HepG2 (cell line): ENCODE results near the gene ACSS2. TPM values are rescaled to one million over a fixed set of nuclear protein-coding genes. Genes with fewer than 3 reads are reported as not detected.
A peak's percentile ranks its signal among the peaks of the same experiment; 100 is the strongest.

Experiments used
- ATAC-seq: fragments of 200-7000 bp; cut with Tn5 transposase; 3 replicates; pipeline ENCODE4 v1.9.1; 2020; ENCODE audit warnings: mild to moderate bottlenecking, moderate library complexity
- BruUV-seq: library from RNA; stranded (reverse); fragments of 400-500 nt; replicated peaks from 2 replicates; lab custom pipeline; 2021; lab: Mats Ljungman, UMichigan
- CTCF ChIA-PET: fragments of 300-600 bp; formaldehyde crosslinking; extraction: SDS; loops from one replicate; lab custom pipeline; 2021; ENCODE audit warnings: low total read pairs, inconsistent platforms, low intra/inter-chr PET ratio; lab: Yijun Ruan, JAX
- POLR2A ChIA-PET: fragments of 350-600 bp; sonication (Branson Sonifier 250); formaldehyde crosslinking; loops from one replicate; lab custom pipeline; 2020; ENCODE audit warnings: antibody characterized with exemption, inconsistent platforms; lab: Yijun Ruan, JAX
- DNase-seq: peaks from one replicate; pipeline ENCODE4 v3.0.0-alpha.2; 2015; ENCODE audit warnings: low spot score
- FAIRE-seq: peaks from 3 replicates; lab custom pipeline; 2011; peaks lifted over from hg19 to GRCh38; lab: Jason Lieb, UNC
- H2AFZ ChIP-seq: one replicate; pipeline ENCODE4 v1.6.1; 2011; ENCODE audit warnings: low read length, inconsistent platforms
- H3K27ac ChIP-seq: fragments of 300-600 bp; 3 replicates; pipeline ENCODE4 v1.8.0; 2011; ENCODE audit warnings: mixed run types, mild to moderate bottlenecking, mixed read lengths, low read length, inconsistent platforms; ENCODE audit not compliant: insufficient read depth; ENCODE audit errors: extremely low read length
- H3K27me3 ChIP-seq, 2 experiments: fragments of 200-600 bp in 1 of 2; 2 replicates in 1 of 2; 3 replicates in 1 of 2; pipeline versions ENCODE4 v1.6.0 to v1.8.0; 2011; ENCODE audit warnings: low read length in 2 of 2, mild to moderate bottlenecking in 2 of 2, moderate library complexity in 2 of 2, inconsistent platforms in 1 of 2; ENCODE audit not compliant: insufficient read depth in 2 of 2, control insufficient read depth in 1 of 2
- H3K36me3 ChIP-seq, 2 experiments: fragments of 200-600 bp in 1 of 2; replicated peaks in 1 of 2; 2 replicates in 1 of 2; 3 replicates in 1 of 2; pipeline versions ENCODE4 v1.5.1 to v1.8.0; 2011; ENCODE audit warnings: low read length in 2 of 2, inconsistent platforms in 1 of 2; ENCODE audit not compliant: insufficient read depth in 2 of 2, control insufficient read depth in 1 of 2
- H3K4me1 ChIP-seq: 2 replicates; pipeline ENCODE4 v1.5.1; 2012; ENCODE audit warnings: low read length, inconsistent platforms; ENCODE audit not compliant: insufficient read depth
- H3K4me2 ChIP-seq: 2 replicates; pipeline ENCODE4 v1.6.0; 2011; ENCODE audit warnings: low read depth, low read length, inconsistent platforms
- H3K4me3 ChIP-seq, 3 experiments: fragments of 200-600 bp in 1 of 3; sonication (generic), shearing (Covaris generic) in 1 of 3; replicated peaks in 1 of 3; 2 replicates each; pipeline ENCODE4 v1.5.1; 2011 to 2016; ENCODE audit warnings: low read length in 3 of 3, inconsistent platforms in 2 of 3, low read depth in 2 of 3, mild to moderate bottlenecking in 2 of 3, control low read depth in 1 of 3, mixed read lengths in 1 of 3; ENCODE audit not compliant: insufficient read depth in 1 of 3
- H3K79me2 ChIP-seq: one replicate; pipeline ENCODE4 v1.6.1; 2011; ENCODE audit warnings: low read length, inconsistent platforms; ENCODE audit not compliant: insufficient read depth
- H3K9ac ChIP-seq: 2 replicates; pipeline ENCODE4 v1.6.0; 2011; ENCODE audit warnings: mild to moderate bottlenecking, low read depth, low read length, inconsistent platforms; ENCODE audit not compliant: insufficient read depth
- H3K9me3 ChIP-seq: 2 replicates; pipeline ENCODE4 v1.5.1; 2012; ENCODE audit warnings: mild to moderate bottlenecking, low read length
- H4K20me1 ChIP-seq: 2 replicates; pipeline ENCODE4 v1.6.0; 2011; ENCODE audit warnings: inconsistent platforms, mild to moderate bottlenecking, low read length, moderate library complexity; ENCODE audit not compliant: insufficient read depth
- BORCS8-MEF2B ChIP-seq: sonication (generic); formaldehyde crosslinking; IDR thresholded peaks from 2 replicates; pipeline ENCODE4 v1.8.0; 2022; ENCODE audit warnings: mild to moderate bottlenecking, missing genetic modification reagents
- CC2D1A ChIP-seq: sonication (generic); formaldehyde crosslinking; IDR thresholded peaks from 2 replicates; pipeline ENCODE4 v1.8.1; 2023; ENCODE audit warnings: mild to moderate bottlenecking, missing genetic modification reagents
- E2F5 ChIP-seq: sonication (generic); formaldehyde crosslinking; conservative IDR thresholded peaks from 2 replicates; pipeline ENCODE4 v1.4.0; 2020; ENCODE audit warnings: missing genetic modification reagents
- ETV5 ChIP-seq: IDR thresholded peaks from 2 replicates; pipeline ENCODE4 v1.6.1; 2018; ENCODE audit warnings: missing biosample characterization, missing genetic modification reagents, inconsistent platforms, borderline replicate concordance
- MAFF ChIP-seq: IDR thresholded peaks from 2 replicates; pipeline ENCODE4 v1.6.1; 2011; ENCODE audit warnings: low read depth, low read length, improper control_type of control experiment
- MBNL3 ChIP-seq: fragments of 250-450 bp; sonication (Bioruptor Pico); conservative IDR thresholded peaks from 2 replicates; pipeline ENCODE4 v1.8.0; 2022; ENCODE audit warnings: mild to moderate bottlenecking, inconsistent platforms
- MIER3 ChIP-seq: IDR thresholded peaks from 2 replicates; pipeline ENCODE4 v1.6.1; 2016; ENCODE audit warnings: missing compliant biosample characterization, borderline replicate concordance
- MTA1 ChIP-seq: sonication (generic); formaldehyde crosslinking; IDR thresholded peaks from 2 replicates; pipeline ENCODE4 v1.4.0; 2020; ENCODE audit warnings: missing genetic modification reagents, mild to moderate bottlenecking, borderline replicate concordance
- MZF1 ChIP-seq: sonication (generic); formaldehyde crosslinking; IDR thresholded peaks from 2 replicates; pipeline ENCODE4 v1.8.1; 2023; ENCODE audit warnings: mild to moderate bottlenecking, missing genetic modification reagents, borderline replicate concordance
- NFIB ChIP-seq: sonication (generic); formaldehyde crosslinking; IDR thresholded peaks from 2 replicates; pipeline ENCODE4 v1.9.0; 2021; ENCODE audit warnings: missing genetic modification reagents, mild to moderate bottlenecking, borderline replicate concordance
- NR3C1 ChIP-seq: sonication (generic); formaldehyde crosslinking; IDR thresholded peaks from 2 replicates; pipeline ENCODE4 v1.4.0; 2020; ENCODE audit warnings: missing genetic modification reagents
- PTBP1 ChIP-seq: fragments of 200-400 bp; formaldehyde crosslinking; IDR thresholded peaks from 2 replicates; pipeline ENCODE4 v1.6.1; 2018; ENCODE audit warnings: low read length, low read depth; ENCODE audit not compliant: poor library complexity, severe bottlenecking
- RBM22 ChIP-seq: fragments of 200-400 bp; formaldehyde crosslinking; optimal IDR thresholded peaks from 2 replicates; pipeline ENCODE3; 2017; ENCODE audit warnings: mild to moderate bottlenecking, low read length, moderate library complexity
- SKIL ChIP-seq: sonication (generic); formaldehyde crosslinking; IDR thresholded peaks from 2 replicates; pipeline ENCODE4 v1.8.0; 2022; ENCODE audit warnings: missing genetic modification reagents, mild to moderate bottlenecking, moderate library complexity, borderline replicate concordance
- SOX5 ChIP-seq: IDR thresholded peaks from 2 replicates; pipeline ENCODE4 v1.6.1; 2016; ENCODE audit warnings: borderline replicate concordance
- TBP ChIP-seq: sonication (generic); formaldehyde crosslinking; IDR thresholded peaks from 2 replicates; pipeline ENCODE4 v1.5.0; 2020; ENCODE audit warnings: missing genetic modification reagents
- ZFP90 ChIP-seq: sonication (generic); formaldehyde crosslinking; IDR thresholded peaks from 2 replicates; pipeline ENCODE4 v1.8.0; 2022; ENCODE audit warnings: missing genetic modification reagents, mild to moderate bottlenecking, inconsistent platforms, borderline replicate concordance
- ZFYVE20 ChIP-seq: sonication (generic); formaldehyde crosslinking; IDR thresholded peaks from 2 replicates; pipeline ENCODE4 v1.8.0; 2023; ENCODE audit warnings: low read depth, mild to moderate bottlenecking, moderate library complexity, missing genetic modification reagents, borderline replicate concordance
- ZNF207 ChIP-seq: fragments of 450-650 bp; IDR thresholded peaks from 2 replicates; pipeline ENCODE4 v1.6.1; 2016; ENCODE audit warnings: antibody characterized with exemption, borderline replicate concordance
- ZNF256 ChIP-seq: sonication (generic); formaldehyde crosslinking; conservative IDR thresholded peaks from 2 replicates; pipeline ENCODE4 v1.4.0; 2020; ENCODE audit warnings: missing genetic modification reagents
- ZNF761 ChIP-seq: sonication (generic); formaldehyde crosslinking; conservative IDR thresholded peaks from 2 replicates; pipeline ENCODE4 v1.4.0; 2020; ENCODE audit warnings: mild to moderate bottlenecking, missing genetic modification reagents
- ZNF772 ChIP-seq: sonication (generic); formaldehyde crosslinking; IDR thresholded peaks from 2 replicates; pipeline ENCODE4 v1.5.0; 2020; ENCODE audit warnings: mild to moderate bottlenecking, missing genetic modification reagents
- WGBS: methylation state at CpG from one replicate; pipeline ENCODE4 v1.1.6; 2017; ENCODE audit warnings: low lambda C conversion rate; 5-methylcytosine and 5-hydroxymethylcytosine counted together
- in situ Hi-C: cut with HindIII; loops from 2 replicates; pipeline ENCODE4 v1.10.0; 2017; ENCODE audit warnings: low pct_unique_long_range_greater_than_20kb; ENCODE audit not compliant: extremely low pct_ligation_motif_present
- intact Hi-C: fragments of 100-400 bp; cut with micrococcal nuclease; formaldehyde crosslinking; loops from one replicate; pipeline ENCODE4 v1.10.0; 2022; ENCODE audit not compliant: unreplicated experiment
- polyA plus RNA-seq, 8 experiments: library from polyadenylated mRNA; depleted of rRNA in 3 of 8; stranded (reverse) in 7 of 8; unstranded in 1 of 8; fragments of >200 nt; fragmentation: Illumina TruSeq in 4 of 8; extraction: Trizol in 4 of 8; gene quantifications; 2 replicates each; pipeline versions ENCODE4 v1.2.1 to v1.2.3, GENCODE V29; 2011 to 2016; ENCODE audit warnings: low read depth in 4 of 8, missing spikeins in 1 of 8, mixed read lengths in 1 of 8; ENCODE audit not compliant: insufficient read depth in 1 of 8
- total RNA-seq, 5 experiments: library from RNA; depleted of rRNA; stranded (reverse); fragments of >200 nt; fragmentation: Illumina TruSeq; extraction: Trizol; gene quantifications; 2 replicates each; pipeline ENCODE4 v1.2.3, GENCODE V29; 2016; ENCODE audit warnings: low read depth in 1 of 5

ACSS2 gene
- total and polyA plus RNA-seq, 2 of the 13 experiments (the other 11 are each of a cell fraction or from before 2014, with no cell fraction given) = 72.8 to 89.7 TPM

GRCh38 chr20:34955231-34956040 is 79.0 kb downstream of the ACSS2 start, which contains the start of the genes GSS and MYH7B:
Gene GSS, minus strand, starts transcription at chr20:34955806. Its CDS starts 3,954 bp downstream, at chr20:34951852.
Gene MYH7B, plus strand, starts transcription at chr20:34955868. Its CDS starts 22,138 bp downstream, at chr20:34978006.
- peak; percentile 98 for DNase-seq
- H3K4me3 ChIP-seq = peak within 1 kb of the TSS; percentile 74 to 83 (median 82)
- H3K79me2 ChIP-seq = peaks cover 6% of the 10 kb centered on the region
- H3K36me3 ChIP-seq = no peaks in the 10 kb centered on the region; a peak in 2 of 5 replicates
- H4K20me1 ChIP-seq = no peaks in the 10 kb centered on the region
- H3K9me3 ChIP-seq = no peaks in the 10 kb centered on the region
- POLR2A ChIA-PET = interaction anchor here (0.6 to 7.0 kb wide), 29 partner anchors 9 to 842 kb away, joined by 3 to 126 read pairs (median 4); partner anchors contain the start of genes ACSS2, CEP250, EIF6 and GGT7
- peak within 1 kb of the TSS; percentile 72 for H3K27ac ChIP-seq
- peaks cover 0 to 10% of the 10 kb centered on the region in 2 experiments; a peak in 2 of 5 replicates for H3K27me3 ChIP-seq
- CTCF ChIA-PET = interaction anchor here (3.1 to 9.2 kb wide), 2 partner anchors 81 to 121 kb away, joined by 13 to 123 read pairs; partner anchors contain the start of genes ACSS2 and GGT7
- peaks cover 41% of the 10 kb centered on the region for H3K4me1 ChIP-seq
- WGBS = under 1% methylated on average over 62 of the region's 62 CpGs
- BruUV-seq = TSS peak; percentile 88
- in situ Hi-C loops = loop anchor here (5.0 kb wide), 1 partner anchor 83 kb away; the partner anchor contains the start of gene GGT7
- intact Hi-C loops = loop anchor here (1.0 kb wide), 1 partner anchor 81 kb away; no protein-coding TSS in a partner anchor
- ATAC-seq = peak; percentile 94
- peak; percentile 83 for FAIRE-seq
- H3K9ac ChIP-seq = peak within 1 kb of the TSS; percentile 84
- peak within 1 kb of the TSS; percentile 20 for H2AFZ ChIP-seq
- H3K4me2 ChIP-seq = peak within 1 kb of the TSS; percentile 84
- TF ChIP-seq MIER3 (peak; percentile 87), ZNF772 (CRISPR knock-in tag) (peak; percentile 99), ZNF256 (CRISPR knock-in tag) (0 out of 2 replicates have a peak, but pooled peaks have one; percentile 20), ZFYVE20 (CRISPR knock-in tag) (no peak), ETV5 (CRISPR knock-in tag) (peak; percentile 66), PTBP1 (peak; percentile 92), MAFF (no peak), BORCS8-MEF2B (CRISPR knock-in tag) (peak; percentile 98), TBP (CRISPR knock-in tag) (no peak), SKIL (peak; percentile 86; the same call in 1 of the 2 replicates), SOX5 (CRISPR knock-in tag) (peak; percentile 64; the same call in 1 of the 2 replicates), MBNL3 (CRISPR knock-in tag) (no peak), ZNF207 (no peak), MZF1 (no peak), NFIB (CRISPR knock-in tag) (no peak), E2F5 (CRISPR knock-in tag) (peak; percentile 78), RBM22 (peak; percentile 63), CC2D1A (no peak; the same call in 1 of the 2 replicates), ZNF761 (CRISPR knock-in tag) (peak; percentile 99), MTA1 (CRISPR knock-in tag) (peak; percentile 97), ZFP90 (CRISPR knock-in tag) (peak; percentile 99), NR3C1 (CRISPR knock-in tag) (no peak)
